A549 (cell line): ENCODE data around the gene HDHD5. TPM values are rescaled to one million over a fixed set of nuclear protein-coding genes. Genes with fewer than 3 reads are reported as not detected.

ENCODE experiments used
- ATAC-seq, 2 experiments: fragments of 200-7000 bp in 1 of 2; fragments of >200 bp in 1 of 2; cut with Nextera tagmentation in 1 of 2; cut with Tn5 transposase in 1 of 2; 3 replicates each; pipeline versions ENCODE4 v1.8.0 to v1.9.1; 2018 to 2020; ENCODE audit warnings: mild to moderate bottlenecking in 1 of 2, moderate library complexity in 1 of 2
- CTCF ChIA-PET: fragments of 300-600 bp; sonication (Branson Sonifier 250); formaldehyde crosslinking; extraction: SDS; loops from one replicate; lab custom pipeline; 2021; ENCODE audit warnings: antibody characterized with exemption, inconsistent platforms; lab: Yijun Ruan, JAX
- POLR2A ChIA-PET: fragments of 350-600 bp; formaldehyde crosslinking; extraction: SDS; loops from one replicate; lab custom pipeline; 2021; ENCODE audit warnings: antibody characterized with exemption, inconsistent platforms; lab: Yijun Ruan, JAX
- DNase-seq, 2 experiments: peaks; one replicate each; pipeline versions ENCODE4 v3.0.0 to v3.0.0-alpha.2; 2011 to 2016; ENCODE audit warnings: low read depth in 1 of 2, low spot score in 1 of 2
- FAIRE-seq: peaks from 2 replicates; lab custom pipeline; 2011; peaks lifted over from hg19 to GRCh38; lab: Jason Lieb, UNC
- H3K27ac ChIP-seq, 2 experiments: fragments of >200 bp; sonication (Bioruptor Twin); formaldehyde crosslinking; 3 replicates each; pipeline ENCODE4 v1.5.1; 2016 to 2017
- H3K4me1 ChIP-seq: fragments of >200 bp; sonication (Bioruptor Twin); formaldehyde crosslinking; 3 replicates; pipeline ENCODE4 v1.6.1; 2016
- H3K4me2 ChIP-seq: fragments of >200 bp; sonication (Bioruptor Twin); formaldehyde crosslinking; 3 replicates; pipeline ENCODE4 v1.6.1; 2016
- H3K4me3 ChIP-seq: fragments of >200 bp; sonication (Bioruptor Twin); formaldehyde crosslinking; 3 replicates; pipeline ENCODE4 v1.5.1; 2016
- H3K9me3 ChIP-seq: fragments of >200 bp; sonication (Bioruptor Twin); formaldehyde crosslinking; 3 replicates; pipeline ENCODE4 v1.6.1; 2016
- CBX8 ChIP-seq: fragments of 200-600 bp; sonication (generic); IDR thresholded peaks from 2 replicates; pipeline ENCODE4 v1.6.1; 2016
- CEBPB ChIP-seq, 2 experiments: fragments of >200 bp in 1 of 2; sonication (Bioruptor Twin) in 1 of 2; formaldehyde crosslinking in 1 of 2; IDR thresholded peaks; 2 replicates each; pipeline ENCODE4 v1.6.1; 2012 to 2016
- CHD2 ChIP-seq: fragments of 150-350 bp; IDR thresholded peaks from 2 replicates; pipeline ENCODE4 v1.6.1; 2014; ENCODE audit warnings: low read length; ENCODE audit not compliant: partially characterized antibody
- CTCF ChIP-seq: fragments of >200 bp; sonication (Bioruptor Twin); formaldehyde crosslinking; IDR thresholded peaks from 3 replicates; pipeline ENCODE4 v1.5.1; 2016
- E2F6 ChIP-seq: IDR thresholded peaks from 2 replicates; pipeline ENCODE4 v1.6.1; 2012; ENCODE audit warnings: low read depth, borderline replicate concordance
- EHMT2 ChIP-seq: fragments of 200-600 bp; sonication (generic); IDR thresholded peaks from 2 replicates; pipeline ENCODE4 v1.6.1; 2016; ENCODE audit warnings: antibody characterized with exemption, low read depth, mild to moderate bottlenecking, moderate library complexity
- ELK1 ChIP-seq: fragments of 150-350 bp; IDR thresholded peaks from 2 replicates; pipeline ENCODE4 v1.6.1; 2014; ENCODE audit warnings: low read depth, mild to moderate bottlenecking, low read length
- ESRRA ChIP-seq: fragments of 150-350 bp; IDR thresholded peaks from 2 replicates; pipeline ENCODE4 v1.6.1; 2014; ENCODE audit warnings: mild to moderate bottlenecking, low read length, borderline replicate concordance
- FOSB ChIP-seq: fragments of 250-450 bp; sonication (Bioruptor Pico); IDR thresholded peaks from 2 replicates; pipeline ENCODE4 v1.5.0; 2020; ENCODE audit warnings: mild to moderate bottlenecking, moderate library complexity
- FOXS1 ChIP-seq: fragments of 250-450 bp; sonication (Bioruptor Pico); IDR thresholded peaks from 2 replicates; pipeline ENCODE4 v1.5.0; 2020; ENCODE audit warnings: mild to moderate bottlenecking, moderate library complexity
- HDAC2 ChIP-seq: fragments of 200-600 bp; sonication (generic); IDR thresholded peaks from 2 replicates; pipeline ENCODE4 v1.6.1; 2016
- HEYL ChIP-seq: fragments of 250-450 bp; sonication (Bioruptor Pico); IDR thresholded peaks from 2 replicates; pipeline ENCODE4 v1.8.0; 2021; ENCODE audit warnings: mild to moderate bottlenecking, moderate library complexity
- HOXA7 ChIP-seq: fragments of 250-450 bp; sonication (Bioruptor Pico); IDR thresholded peaks from 2 replicates; pipeline ENCODE4 v1.5.0; 2020; ENCODE audit warnings: mild to moderate bottlenecking, moderate library complexity
- HOXB13 ChIP-seq: fragments of 250-450 bp; sonication (Bioruptor Pico); IDR thresholded peaks from 2 replicates; pipeline ENCODE4 v1.5.0; 2020; ENCODE audit warnings: low read depth, mild to moderate bottlenecking, moderate library complexity
- HOXB5 ChIP-seq: fragments of 250-450 bp; sonication (Bioruptor Pico); IDR thresholded peaks from 2 replicates; pipeline ENCODE4 v1.5.0; 2020; ENCODE audit warnings: mild to moderate bottlenecking, moderate library complexity
- JUN ChIP-seq, 2 experiments: fragments of >200 bp; sonication (Bioruptor Twin); formaldehyde crosslinking; IDR thresholded peaks; 2 replicates in 1 of 2; 3 replicates in 1 of 2; pipeline ENCODE4 v1.6.1; 2016 to 2017
- JUNB ChIP-seq: fragments of >200 bp; sonication (Bioruptor Twin); formaldehyde crosslinking; IDR thresholded peaks from 2 replicates; pipeline ENCODE4 v1.6.1; 2016
- KDM1A ChIP-seq: fragments of 200-600 bp; sonication (generic); IDR thresholded peaks from 2 replicates; pipeline ENCODE4 v1.6.1; 2016; ENCODE audit warnings: low read depth, mild to moderate bottlenecking
- MAFK ChIP-seq: fragments of 450-650 bp; IDR thresholded peaks from 2 replicates; pipeline ENCODE4 v1.6.1; 2014; ENCODE audit not compliant: partially characterized antibody
- MAZ ChIP-seq: fragments of 150-350 bp; IDR thresholded peaks from 2 replicates; pipeline ENCODE4 v1.6.1; 2014; ENCODE audit warnings: antibody characterized with exemption, low read depth, low read length, borderline replicate concordance
- NFE2L2 ChIP-seq: fragments of 150-350 bp; conservative IDR thresholded peaks from 2 replicates; pipeline ENCODE4 v1.6.1; 2014; ENCODE audit warnings: low read length
- NR3C1 ChIP-seq: fragments of >200 bp; sonication (Bioruptor Twin); formaldehyde crosslinking; IDR thresholded peaks from 3 replicates; pipeline ENCODE4 v1.6.1; 2017
- POLR2AphosphoS2 ChIP-seq: conservative IDR thresholded peaks from 2 replicates; pipeline ENCODE4 v1.6.1; 2012; ENCODE audit warnings: low read length, improper control_type of control experiment, inconsistent platforms
- RARB ChIP-seq: fragments of 250-450 bp; sonication (Bioruptor Pico); IDR thresholded peaks from 2 replicates; pipeline ENCODE4 v1.8.0; 2021; ENCODE audit warnings: mild to moderate bottlenecking, moderate library complexity
- TP53 ChIP-seq: fragments of 250-450 bp; sonication (Bioruptor Pico); IDR thresholded peaks from 2 replicates; pipeline ENCODE4 v1.5.0; 2021; ENCODE audit warnings: mild to moderate bottlenecking, moderate library complexity
- USF2 ChIP-seq: fragments of 450-650 bp; IDR thresholded peaks from 2 replicates; pipeline ENCODE4 v1.6.1; 2014; ENCODE audit warnings: antibody characterized with exemption
- ZFP36 ChIP-seq: fragments of 450-650 bp; IDR thresholded peaks from 2 replicates; pipeline ENCODE4 v1.6.1; 2014; ENCODE audit warnings: borderline replicate concordance; ENCODE audit not compliant: partially characterized antibody
- ZNF302 ChIP-seq: fragments of 250-450 bp; sonication (Bioruptor Pico); IDR thresholded peaks from 2 replicates; pipeline ENCODE4 v1.9.0; 2021; ENCODE audit warnings: inconsistent platforms, mild to moderate bottlenecking, moderate library complexity
- ZSCAN20 ChIP-seq: fragments of 250-450 bp; sonication (Bioruptor Pico); IDR thresholded peaks from 2 replicates; pipeline ENCODE4 v1.8.0; 2022; ENCODE audit warnings: mild to moderate bottlenecking, moderate library complexity
- WGBS: methylation state at CpG from one replicate; pipeline ENCODE4 v1.1.6; 2017; ENCODE audit errors: missing lambda C conversion rate; 5-methylcytosine and 5-hydroxymethylcytosine counted together
- polyA plus RNA-seq, 4 experiments: library from polyadenylated mRNA; depleted of rRNA in 3 of 4; stranded (reverse); fragments of >200 nt; fragmentation: RNase III in 1 of 4; extraction: RNeasy Plus Mini Kit Qiagen cat#74134 plus additional on column Dnase treatment in 1 of 4; gene quantifications; 2 replicates in 3 of 4; 3 replicates in 1 of 4; pipeline ENCODE4 v1.2.3, GENCODE V29; 2011 to 2017

The HDHD5 gene
- polyA plus RNA-seq, 2 of the 4 experiments (the other 2 are of a cell fraction) = 19.7 to 35.5 TPM

- no peak for TF ChIP-seq ZFP36
- no peak for TF ChIP-seq FOSB (CRISPR knock-in tag)
- TF ChIP-seq CBX8 = no peak
- TF ChIP-seq USF2 = no peak
- TF ChIP-seq HOXB13 (CRISPR knock-in tag) = no peak
- no peak for TF ChIP-seq HDAC2
- no peak for TF ChIP-seq NFE2L2
- no peak for TF ChIP-seq CHD2
- no peak for TF ChIP-seq JUN (IDR thresholded peaks at IDR 0.05)
- TF ChIP-seq TP53 = no peak
- no peak for TF ChIP-seq JUNB
- no peak for TF ChIP-seq ZSCAN20 (CRISPR knock-in tag)
- TF ChIP-seq CTCF = no peak
- TF ChIP-seq E2F6 = no peak
- TF ChIP-seq ZNF302 (CRISPR knock-in tag) = no peak
- TF ChIP-seq KDM1A = no peak
- TF ChIP-seq POLR2AphosphoS2 = no peak
- no peak for TF ChIP-seq NR3C1
- TF ChIP-seq MAZ = no peak
- TF ChIP-seq HEYL = no peak
- POLR2A ChIA-PET = no interaction called here
- CTCF ChIA-PET = interaction anchor here (0.9 kb wide), 1 partner anchor 22 kb away, joined by 4 read pairs; no protein-coding TSS in a partner anchor
These were observed 49.8 kb downstream of the HDHD5 start for GRCh38 chr22:17109113-17109865.

GRCh38 chr22:17108256-17109112, 50.6 kb downstream of the HDHD5 start:
- CTCF ChIA-PET = interaction anchor here (1.2 kb wide), 1 partner anchor 41 kb away, joined by 3 read pairs; no protein-coding TSS in a partner anchor
- ATAC-seq (no peak), FAIRE-seq (no peak), DNase-seq (no peak)
- H3K4me2 ChIP-seq = no peak overlapping the region
- POLR2A ChIA-PET = no interaction called here
- TF ChIP-seq CEBPB (IDR thresholded peaks at IDR 0.05) = no peak
- TF ChIP-seq ESRRA = no peak
- no peak for TF ChIP-seq FOXS1
- TF ChIP-seq EHMT2 = no peak
- no peak for TF ChIP-seq ELK1
- TF ChIP-seq HOXA7 (CRISPR knock-in tag) = no peak
- TF ChIP-seq MAFK = no peak
- TF ChIP-seq HOXB5 = no peak
- no peak for TF ChIP-seq FOSB (CRISPR knock-in tag)
- TF ChIP-seq JUN (IDR thresholded peaks at IDR 0.05) = no peak
- TF ChIP-seq HOXB13 (CRISPR knock-in tag) = no peak
- TF ChIP-seq RARB (CRISPR knock-in tag) = no peak
- no peak for TF ChIP-seq CHD2
- peaks cover 5% of the 10 kb centered on the region; the same call in 1 of the 3 replicates for H3K4me1 ChIP-seq
- WGBS = 95% methylated on average over 16 of the region's 66 CpGs
- H3K4me3 ChIP-seq = no peak overlapping the region
- no peaks in the 10 kb centered on the region for H3K9me3 ChIP-seq
- no peak overlapping the region for H3K27ac ChIP-seq

More at GRCh38 chr22:17109113-17109865, 49.8 kb downstream of the HDHD5 start:
- H3K4me3 ChIP-seq = no peak overlapping the region
- no peak for DNase-seq
- 87% methylated on average over 8 of the region's 42 CpGs for WGBS
- H3K4me1 ChIP-seq = peaks cover 5% of the 10 kb centered on the region; the same call in 1 of the 3 replicates
- FAIRE-seq = no peak
- ATAC-seq = no peak
- no peaks in the 10 kb centered on the region for H3K9me3 ChIP-seq
- H3K4me2 ChIP-seq = no peak overlapping the region
- H3K27ac ChIP-seq = no peak overlapping the region
